ENCODE results near the gene SLC28A1.

SLC28A1 gene

DNA sequence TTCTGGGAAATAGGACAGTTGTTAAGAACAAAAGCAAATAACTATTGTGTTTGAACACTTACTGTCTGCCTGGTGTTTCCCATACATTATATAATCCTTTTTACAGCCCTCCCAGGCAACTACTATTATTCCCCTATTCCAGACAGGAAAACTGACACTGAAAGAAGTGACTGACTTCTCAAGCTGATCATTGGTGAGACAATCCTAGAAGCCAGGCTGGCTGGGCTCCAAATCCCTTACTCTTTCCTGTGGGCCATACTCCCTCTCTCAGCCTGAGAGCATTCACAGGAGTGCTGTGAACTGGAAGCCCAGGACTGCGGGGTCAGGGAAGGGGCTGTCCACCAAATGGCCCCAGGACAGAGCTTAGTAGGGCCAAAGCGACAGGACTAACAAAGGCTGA, 58.0 kb downstream of the SLC28A1 start:
- no peak for DNase-seq

DNA sequence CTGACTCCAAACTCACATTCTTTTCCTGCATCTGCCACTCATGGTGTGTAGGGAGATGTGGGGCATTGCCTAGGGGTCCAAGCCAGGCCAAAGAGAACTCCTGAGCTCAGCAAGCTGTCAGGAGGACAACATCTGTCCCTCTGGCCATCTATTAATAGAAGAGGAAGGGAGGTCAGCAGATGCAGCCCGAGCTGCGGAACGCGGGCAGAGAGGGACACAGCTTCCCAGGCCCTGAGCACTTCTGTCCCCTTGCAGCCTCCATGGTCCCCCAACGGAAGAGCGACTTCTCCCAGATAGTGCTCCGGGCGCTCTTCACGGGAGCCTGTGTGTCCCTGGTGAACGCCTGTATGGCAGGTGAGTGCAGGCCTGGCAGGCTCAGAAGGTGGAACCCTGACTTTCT, 59.8 kb downstream of the SLC28A1 start:
- no peak for DNase-seq

DNA sequence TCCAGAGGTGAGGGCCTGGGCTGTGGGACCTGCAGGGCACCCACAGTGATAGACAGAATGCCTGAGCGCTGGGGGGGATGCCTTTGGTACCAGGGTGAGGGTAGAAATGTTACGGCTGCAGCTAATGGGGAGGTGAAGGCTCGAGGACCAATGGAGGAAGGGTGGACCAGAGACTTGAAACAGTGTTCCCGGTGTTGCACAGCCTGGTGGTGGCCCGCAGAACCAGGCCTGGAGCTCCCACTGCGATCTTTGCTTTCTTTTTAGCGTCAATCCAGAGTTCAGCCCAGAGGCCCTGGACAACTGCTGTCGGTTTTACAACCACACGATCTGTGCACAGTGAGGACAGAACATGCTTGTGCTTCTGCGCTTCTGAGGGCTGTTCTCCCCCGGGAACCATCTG, 60.4 kb downstream of the SLC28A1 start:
- DNase-seq, result no peak

DNA sequence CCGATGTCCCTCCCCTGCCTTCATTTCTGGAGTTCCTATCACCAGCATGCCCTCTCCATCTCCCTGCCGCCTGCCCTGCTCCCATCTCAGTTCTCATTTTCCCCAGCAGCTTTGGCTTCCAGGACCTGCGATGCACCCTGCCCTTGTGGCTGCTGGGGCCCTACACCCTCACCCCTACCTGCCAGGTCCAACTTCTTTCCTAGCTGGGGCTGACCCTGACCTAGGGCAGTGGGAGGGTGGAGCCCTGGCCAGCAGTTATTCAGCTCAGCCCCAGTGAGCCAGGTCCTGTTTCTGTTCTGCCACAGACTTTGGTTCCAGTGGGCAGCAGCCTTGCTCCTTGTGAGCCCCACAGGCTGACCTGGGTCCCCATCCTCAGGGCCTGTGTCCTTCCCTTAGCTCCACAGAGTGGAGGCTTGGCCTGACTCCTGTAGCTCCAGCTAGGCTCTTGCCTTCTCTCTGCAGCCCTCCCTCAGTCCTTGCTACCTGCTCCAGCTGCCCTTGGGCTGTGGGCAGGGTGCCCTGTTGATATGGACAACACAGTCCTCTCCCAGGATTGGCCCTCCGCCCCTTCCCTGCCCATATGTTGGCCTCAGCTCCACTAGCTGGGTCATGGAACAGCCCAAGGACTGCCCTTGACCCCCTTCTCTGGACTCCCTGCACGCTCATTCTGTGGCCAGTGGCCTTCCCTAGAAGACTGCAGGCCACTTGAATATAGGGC, 62.5 kb downstream of the SLC28A1 start:
- no peak for DNase-seq

DNA sequence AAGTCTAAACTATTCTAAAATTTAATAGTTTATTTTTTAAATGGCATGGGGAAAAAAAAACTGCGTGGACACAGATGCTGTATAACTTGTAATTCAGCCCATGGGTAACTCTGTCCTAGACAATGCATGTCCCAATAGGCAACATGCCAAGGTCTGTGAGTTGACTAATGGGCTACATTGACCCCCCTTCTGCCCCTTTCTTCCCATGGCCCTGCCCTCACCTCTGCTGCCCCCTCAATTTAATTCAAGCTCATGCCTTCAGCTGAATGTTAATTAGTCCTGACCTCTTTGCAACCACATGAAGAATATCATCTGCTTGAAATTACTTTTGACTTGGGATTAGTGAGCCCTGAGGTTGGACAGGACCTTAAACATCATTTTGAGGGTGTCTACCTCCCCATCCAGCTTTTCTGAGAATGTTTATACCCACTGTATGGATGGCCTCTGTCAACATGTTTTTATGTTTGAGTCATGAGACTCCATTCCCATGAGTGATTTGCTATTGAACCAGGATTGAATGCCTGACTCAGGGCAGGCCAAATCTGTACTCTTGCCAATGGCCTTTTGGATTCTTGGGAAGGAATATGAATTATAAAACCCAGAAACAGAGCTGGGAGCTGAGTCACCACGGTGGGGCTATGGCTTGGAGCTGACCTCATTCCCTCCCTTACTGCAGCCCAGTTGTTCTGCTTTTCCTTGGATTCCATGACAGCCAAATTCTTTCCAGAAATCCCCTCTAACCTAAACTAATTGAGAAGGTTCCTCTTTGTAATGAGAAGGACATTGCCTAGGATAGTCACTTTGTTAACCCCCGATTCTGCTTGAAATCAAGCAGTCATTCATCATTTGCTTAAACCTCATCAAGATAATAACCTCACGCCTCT, 63.7 kb downstream of the SLC28A1 start:
- DNase-seq, result no peak

DNA sequence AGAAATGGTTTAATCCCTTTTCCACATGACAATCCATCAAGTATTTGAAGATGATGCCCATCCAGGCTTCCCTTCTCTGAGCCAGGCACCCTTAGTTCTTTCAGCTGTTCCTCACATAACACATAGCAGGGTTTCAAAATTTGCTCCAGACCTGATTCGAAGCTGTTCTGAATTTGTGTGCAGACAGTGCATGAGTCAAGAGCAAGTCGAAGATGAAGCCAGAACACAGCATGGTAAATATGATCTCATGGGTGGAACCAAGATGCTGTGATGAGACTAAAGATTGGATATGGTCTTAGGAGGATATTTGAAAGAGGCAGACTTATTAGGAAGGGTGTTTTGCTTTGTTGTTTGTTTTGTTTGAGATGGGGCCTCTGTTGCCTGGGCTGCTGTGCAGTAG, 64.6 kb downstream of the SLC28A1 start:
- DNase-seq, result no peak

DNA sequence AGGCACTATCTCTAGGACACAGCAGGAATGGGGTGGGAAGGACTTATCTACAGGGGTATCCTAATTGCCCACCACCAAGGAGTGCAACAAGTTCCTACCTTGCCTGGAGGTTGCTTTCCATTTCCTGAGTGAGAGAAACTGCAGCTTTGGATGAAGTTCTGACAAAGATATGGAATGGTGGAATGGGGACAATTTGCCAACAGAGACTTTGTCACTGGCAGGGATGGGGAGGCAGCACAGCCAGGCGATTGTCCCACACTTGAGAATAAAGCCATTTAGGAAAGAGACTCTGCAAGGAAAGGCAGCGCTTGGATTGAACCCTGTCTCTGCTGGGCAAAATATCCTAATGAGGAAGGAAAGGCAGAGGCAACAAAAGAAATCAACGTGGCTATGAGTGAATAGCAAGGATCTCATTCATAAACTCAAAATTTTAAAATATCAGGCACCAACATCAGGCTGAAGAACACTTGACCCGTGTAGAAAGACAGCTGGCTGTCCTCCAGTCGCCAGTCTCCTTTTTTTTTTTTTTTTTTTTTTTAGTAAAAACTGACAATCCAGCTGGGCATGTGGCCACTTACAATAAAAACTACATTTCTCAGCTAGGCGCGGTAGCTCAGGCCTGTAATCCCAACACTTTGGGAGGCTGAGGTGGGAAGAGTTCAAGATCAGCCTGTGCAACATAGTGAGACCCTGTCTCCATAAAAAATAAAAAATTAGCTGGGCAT, 65.5 kb downstream of the SLC28A1 start:
- DNase-seq, result no peak

DNA sequence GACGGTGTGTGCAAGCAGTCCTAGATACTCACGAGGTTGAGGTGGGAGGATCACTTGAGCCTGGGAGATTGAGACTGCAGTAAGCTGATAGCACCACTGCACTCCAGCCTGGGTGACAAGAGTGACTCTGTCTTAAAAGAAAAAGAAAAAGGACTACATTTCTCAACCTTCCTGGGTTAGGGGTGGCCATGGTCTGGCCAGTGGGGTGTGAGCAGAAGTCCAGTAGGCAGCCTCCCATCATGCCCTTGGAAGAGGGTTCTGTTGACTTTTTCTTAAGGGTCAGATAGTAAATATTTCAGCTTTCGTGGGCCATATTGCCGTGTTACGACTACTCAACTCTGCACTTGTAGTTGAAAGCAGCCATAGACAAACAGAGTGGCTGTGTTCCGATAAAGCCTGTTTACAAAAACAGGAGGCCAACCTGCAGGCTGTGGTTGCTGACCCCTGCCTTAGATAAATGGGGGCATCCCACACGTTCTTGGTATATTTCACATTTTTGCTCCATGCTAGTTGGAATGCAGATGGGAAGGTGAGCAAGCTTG, 66.2 kb downstream of the SLC28A1 start:
- no peak for DNase-seq

DNA sequence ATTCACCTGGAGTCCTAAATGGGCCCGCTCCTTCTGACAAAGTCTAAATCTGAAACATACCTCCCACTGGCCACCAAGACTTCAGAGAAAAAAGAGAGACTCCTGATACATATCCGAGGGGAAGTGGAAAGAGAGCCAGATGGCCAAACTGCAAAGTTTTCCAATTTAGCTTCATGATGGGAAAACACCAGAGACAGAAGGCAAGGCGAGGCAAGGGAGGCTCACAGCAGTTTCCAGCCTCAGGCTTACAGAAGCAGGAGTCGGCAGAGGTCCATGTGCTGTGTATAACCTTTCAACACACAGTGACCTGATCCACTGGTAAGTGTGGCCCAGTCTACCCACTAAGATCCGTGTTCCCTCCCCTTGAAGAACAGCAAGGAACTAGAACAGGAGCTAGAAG, 67.3 kb downstream of the SLC28A1 start:
- DNase-seq, result no peak

DNA sequence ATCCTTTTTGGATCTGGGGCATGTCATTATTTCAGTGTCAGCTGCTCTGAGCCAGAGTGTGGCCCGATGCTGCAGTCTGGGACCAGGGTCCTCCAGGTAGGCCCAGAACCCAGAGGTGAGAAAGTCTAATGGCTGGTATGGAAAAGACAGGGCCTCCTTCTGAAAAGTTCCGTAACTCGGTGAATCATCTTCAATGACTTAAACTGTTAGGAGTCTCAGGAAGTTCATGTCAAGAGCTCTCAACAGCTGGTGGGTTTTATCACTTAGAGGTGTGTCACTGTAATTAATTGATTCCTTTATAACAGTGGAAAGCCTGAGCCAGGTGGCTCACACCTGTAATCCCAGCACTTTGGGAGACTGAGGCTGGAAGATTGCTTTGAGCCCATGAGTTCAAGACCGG, 68.7 kb downstream of the SLC28A1 start:
- no peak for DNase-seq

DNA sequence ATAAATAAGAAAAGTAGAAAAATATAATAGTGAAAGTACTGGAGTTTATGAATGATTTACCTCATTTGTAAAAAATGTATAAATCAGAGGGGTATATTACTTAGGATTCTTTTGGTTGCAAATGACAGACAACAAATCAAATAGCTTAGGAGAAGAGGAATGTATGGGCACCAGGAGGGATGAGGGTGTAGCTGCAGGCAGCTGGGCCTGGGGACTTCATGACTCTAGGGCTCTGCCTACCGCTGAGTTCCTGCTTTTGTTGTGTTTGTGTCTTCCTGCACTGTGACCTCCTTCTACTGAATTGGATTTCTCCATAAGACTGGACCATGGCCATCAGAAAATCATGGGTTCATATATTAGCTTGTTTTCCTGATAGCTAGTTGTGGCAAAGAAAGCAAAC, 69.3 kb downstream of the SLC28A1 start:
- no peak for DNase-seq

DNA sequence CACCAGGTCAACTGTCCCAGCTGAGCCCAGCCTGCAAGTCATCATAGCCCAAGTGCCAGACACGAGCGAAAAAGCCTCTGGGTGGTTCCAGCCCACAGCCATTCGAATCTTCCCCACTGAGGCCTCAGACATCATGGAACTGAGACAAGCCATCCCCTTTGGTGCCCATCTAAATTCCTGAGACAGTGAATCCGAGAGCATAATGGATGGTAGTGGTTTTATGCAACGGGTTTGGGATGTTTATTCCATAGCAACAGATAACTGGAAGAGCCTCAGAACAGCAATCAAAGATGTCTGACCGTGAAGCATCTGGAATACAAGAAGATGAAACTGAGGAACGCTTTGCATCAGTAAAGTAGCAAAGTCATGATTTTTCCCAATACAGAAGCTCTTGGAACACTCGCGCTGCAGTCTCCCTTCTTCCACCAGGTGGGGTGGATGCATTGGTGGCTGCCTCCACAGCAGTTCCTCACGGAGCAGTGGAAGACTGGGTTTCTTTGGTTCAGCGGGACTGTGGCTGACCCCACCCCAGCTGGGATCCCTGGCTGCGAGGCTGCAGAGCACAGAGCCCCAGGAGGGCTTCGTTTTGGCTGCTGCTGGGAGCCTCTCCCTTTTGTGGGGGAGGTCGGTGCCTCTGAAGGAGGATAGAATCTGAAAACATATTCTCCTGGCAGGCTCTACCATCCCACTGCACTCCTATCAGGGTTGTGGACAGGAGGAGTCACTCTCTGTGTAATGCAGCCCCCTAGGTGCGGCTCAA, 70.8 kb downstream of the SLC28A1 start:
- DNase-seq, result peak; percentile 60

DNA sequence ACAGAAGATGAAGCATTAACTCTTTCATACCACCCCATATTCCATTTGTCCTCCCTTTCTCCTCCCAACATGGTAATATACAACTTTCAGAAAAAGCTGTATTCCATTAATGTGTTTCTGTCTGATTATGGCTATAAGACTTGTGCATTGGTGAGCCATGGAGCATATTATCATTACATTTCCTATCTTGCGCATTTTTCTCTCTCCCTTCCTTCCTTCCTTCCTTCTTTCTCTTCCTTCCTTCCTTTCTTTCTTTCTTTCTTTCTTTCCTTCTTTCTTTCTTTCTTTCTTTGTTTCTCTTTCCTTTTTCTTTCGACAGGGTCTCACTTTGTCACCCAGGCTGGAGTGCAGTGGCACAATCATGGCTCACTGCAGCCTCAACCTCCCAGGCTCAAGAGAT, 71.7 kb downstream of the SLC28A1 start:
- DNase-seq, result no peak

DNA sequence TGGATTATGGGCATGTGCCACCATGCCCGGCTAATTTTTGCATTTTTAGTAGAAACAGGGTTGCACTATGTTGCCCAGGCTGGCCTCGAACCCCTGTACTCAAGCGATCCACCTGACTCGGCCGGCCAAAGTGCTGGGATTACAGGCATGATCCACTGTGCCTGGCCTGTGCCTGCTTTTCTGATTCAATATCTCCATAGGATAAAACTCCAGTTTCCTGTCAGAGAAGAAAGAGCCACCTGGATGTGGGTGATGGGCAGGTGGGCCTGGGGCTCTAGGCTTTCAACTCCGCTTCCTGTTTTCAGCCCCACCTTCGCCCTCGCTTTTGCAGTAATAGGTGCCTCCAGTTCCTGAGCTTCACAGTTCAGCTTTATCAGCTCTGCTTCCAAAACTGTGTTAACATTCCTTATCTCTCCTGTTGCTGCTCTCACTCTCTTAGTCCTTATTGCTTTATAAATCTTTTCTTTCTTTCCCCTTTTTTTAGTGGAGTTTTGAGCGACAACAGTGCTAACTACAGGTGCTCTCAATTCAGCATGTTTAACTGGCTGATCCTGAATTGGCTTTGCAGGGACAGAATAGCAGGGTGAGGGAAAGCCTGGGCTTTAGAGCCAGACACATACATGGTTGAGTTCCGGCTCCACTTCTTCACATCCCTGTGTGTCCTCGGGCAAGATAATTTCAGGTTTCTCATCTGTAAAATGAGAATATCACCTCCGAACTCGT, 76.1 kb downstream of the SLC28A1 start:
- DNase-seq, result no peak

DNA sequence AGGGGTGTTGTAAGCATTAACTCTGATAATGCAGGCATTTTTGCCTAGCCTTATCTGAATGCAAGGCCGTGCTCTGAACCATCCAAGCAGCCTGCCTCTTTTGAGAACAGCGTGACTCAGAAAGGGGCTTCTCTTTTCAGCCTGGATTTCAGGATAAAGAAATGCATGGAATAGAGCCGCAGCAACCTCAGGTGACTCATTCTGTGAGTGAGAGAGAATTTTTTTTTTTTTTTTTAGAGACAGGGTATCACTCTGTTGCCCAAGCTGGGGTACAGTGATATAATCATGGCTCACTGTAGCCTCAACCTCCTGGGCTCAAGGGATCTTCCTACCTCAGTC, 76.6 kb downstream of the SLC28A1 start:
- no peak for DNase-seq

DNA sequence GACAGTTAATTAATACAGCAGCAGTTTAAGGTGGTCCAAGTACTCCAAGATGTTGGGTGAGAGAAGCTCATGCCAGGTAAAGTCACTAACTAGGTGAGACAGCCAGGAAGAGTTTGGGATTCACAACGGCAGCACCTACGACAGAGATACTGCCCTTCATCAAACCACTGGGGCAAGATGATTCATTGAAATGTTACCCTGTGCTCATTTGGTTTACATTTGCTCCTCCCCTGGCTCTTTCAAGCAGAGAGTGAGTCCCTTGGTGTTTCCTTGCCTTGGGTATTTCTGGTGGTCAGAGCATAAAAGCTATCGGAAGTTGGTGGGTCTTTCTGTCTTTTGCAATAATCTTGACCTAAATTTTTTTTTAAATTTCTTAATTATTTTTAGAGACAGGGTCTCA, 77.2 kb downstream of the SLC28A1 start:
- DNase-seq, result no peak

DNA sequence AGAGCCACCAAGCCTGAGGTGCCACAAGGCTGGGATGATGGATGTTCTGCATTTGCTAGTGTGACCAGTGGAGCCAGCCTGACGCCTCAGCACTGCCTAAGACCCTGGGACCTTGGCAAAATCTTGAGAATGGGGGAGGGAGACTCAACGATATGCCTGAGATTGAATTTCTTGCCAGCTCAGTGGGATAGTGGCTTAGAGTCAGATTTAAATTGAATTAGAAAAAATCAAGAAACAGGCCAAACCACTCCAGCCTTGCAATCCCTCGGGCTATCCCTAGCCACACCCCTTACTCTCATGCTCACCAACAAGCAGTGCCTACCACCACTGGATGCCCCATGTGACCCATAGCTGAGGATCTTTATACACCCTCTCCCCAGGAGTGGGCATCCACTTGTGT, 78.5 kb downstream of the SLC28A1 start:
- no peak for DNase-seq

DNA sequence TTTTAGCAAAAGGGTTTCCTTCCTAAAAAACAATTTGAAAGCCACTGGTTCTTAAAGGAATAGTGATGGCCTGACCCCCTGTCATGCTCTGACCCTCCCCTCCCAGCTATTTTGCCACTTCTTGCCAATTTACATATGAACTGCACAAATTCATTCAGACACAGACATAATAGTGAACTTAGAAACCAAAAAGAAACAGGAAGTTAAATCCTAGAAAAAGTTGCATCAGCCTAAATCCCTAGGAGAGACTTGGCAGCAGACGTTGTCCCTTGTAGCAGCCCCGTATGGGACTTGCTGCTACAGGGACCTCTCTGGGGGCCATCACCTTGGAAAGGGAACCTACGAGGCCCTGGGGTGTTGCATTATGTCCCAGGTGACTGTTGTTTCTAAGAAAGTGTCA, 82.9 kb downstream of the SLC28A1 start:
- no peak for DNase-seq

DNA sequence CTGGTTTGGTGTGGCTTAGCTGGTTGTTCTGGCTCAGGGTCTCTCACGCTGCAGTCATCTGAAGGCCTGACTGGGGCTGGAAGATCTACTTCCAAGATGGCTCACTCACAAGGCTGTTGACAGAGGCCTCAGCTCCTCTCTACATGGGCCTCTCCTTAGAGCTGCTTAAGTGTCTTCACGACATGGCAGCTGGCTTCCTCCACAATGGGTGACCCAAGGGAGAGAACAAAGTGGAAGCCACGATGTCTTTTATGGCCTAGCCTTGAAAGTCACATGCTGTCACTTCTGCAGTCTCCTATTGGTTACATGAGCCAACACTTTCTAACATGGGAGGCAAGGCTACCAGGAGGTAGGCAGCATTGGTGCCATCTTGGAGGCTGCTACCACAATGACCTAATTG, 83.8 kb downstream of the SLC28A1 start:
- DNase-seq, result no peak

DNA sequence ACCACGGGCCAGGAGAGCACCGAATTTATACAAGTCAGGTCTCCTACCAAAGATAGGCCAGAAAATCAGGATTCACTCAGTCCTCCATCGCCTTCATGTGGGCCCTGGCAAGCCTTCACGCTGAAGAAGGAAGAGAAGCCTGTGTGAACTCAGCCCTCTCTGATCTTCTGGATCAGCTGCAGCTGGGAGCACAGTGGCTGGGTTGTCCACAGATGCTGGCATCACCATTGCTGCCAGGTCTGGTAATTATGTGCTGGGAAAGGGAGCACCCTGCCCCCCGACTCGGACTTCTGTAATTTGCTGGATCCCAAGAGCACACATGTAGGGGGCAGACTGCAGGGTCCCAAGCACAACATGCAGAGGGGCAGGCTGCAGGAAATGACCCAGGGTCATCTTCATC, 84.8 kb downstream of the SLC28A1 start:
- no peak for DNase-seq

DNA sequence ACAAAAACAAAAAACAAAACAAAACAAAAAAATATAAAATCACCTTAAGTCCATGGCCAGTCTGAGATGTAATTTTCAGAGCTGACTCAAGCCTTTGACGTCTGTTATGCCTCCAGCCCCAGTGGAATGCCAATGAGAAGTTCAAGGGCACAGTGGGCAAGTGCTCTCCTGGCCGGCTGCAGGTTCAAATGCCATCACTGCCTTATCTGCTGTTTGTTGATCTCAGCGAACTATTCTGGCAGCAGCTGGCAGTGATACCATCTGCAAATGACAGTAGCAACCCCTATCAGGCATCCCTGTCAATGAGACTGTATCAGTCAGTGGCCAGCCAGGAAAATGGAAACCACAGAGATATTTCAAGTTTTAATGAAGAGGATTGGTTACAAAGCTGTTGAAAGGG, 86.4 kb downstream of the SLC28A1 start:
- no peak for DNase-seq

Data from RPMI8226 (cell line).